GDM1 (cell line): ENCODE results near the gene MTURN.
A peak's percentile ranks its signal among the peaks of the same experiment; 100 is the strongest.

Experiments
- DNase-seq: peaks from one replicate; lab custom pipeline; 2025; lab: John Stamatoyannopoulos, UW

MTURN gene

GRCh38 chr7:30162622-30163124 is 27.9 kb downstream of the MTURN start:
- DNase-seq: no peak

- peak; percentile 78 for DNase-seq
These were observed 28.6 kb downstream of the MTURN start for GRCh38 chr7:30163231-30163894.

GRCh38 chr7:30164567-30164966 is 29.8 kb downstream of the MTURN start:
- peak; percentile 49 for DNase-seq

GRCh38 chr7:30165590-30165989 is 30.8 kb downstream of the MTURN start:
- DNase-seq: no peak

GRCh38 chr7:30166155-30166840 is 31.5 kb downstream of the MTURN start:
- no peak for DNase-seq

- no peak for DNase-seq
These were observed 32.1 kb downstream of the MTURN start for GRCh38 chr7:30166841-30167235.

GRCh38 chr7:30167901-30168300 is 33.1 kb downstream of the MTURN start:
- DNase-seq: no peak

- no peak for DNase-seq
These were observed 34.2 kb downstream of the MTURN start for GRCh38 chr7:30168835-30169573.

- DNase-seq: no peak
These were observed 34.8 kb downstream of the MTURN start for GRCh38 chr7:30169579-30169978.

- DNase-seq: no peak
These were observed 35.9 kb downstream of the MTURN start for GRCh38 chr7:30170476-30171205.

- no peak for DNase-seq
These were observed 37.1 kb downstream of the MTURN start for GRCh38 chr7:30171766-30172447.

GRCh38 chr7:30172451-30172850 is 37.7 kb downstream of the MTURN start:
- DNase-seq: no peak

GRCh38 chr7:30173058-30173897 is 38.5 kb downstream of the MTURN start:
- no peak for DNase-seq

- DNase-seq: no peak
These were observed 40.4 kb downstream of the MTURN start for GRCh38 chr7:30175180-30175579.

GRCh38 chr7:30175636-30176147 is 40.9 kb downstream of the MTURN start:
- no peak for DNase-seq

GRCh38 chr7:30176463-30177109 is 41.8 kb downstream of the MTURN start:
- DNase-seq: no peak

- DNase-seq: no peak
These were observed 42.4 kb downstream of the MTURN start for GRCh38 chr7:30177186-30177585.

GRCh38 chr7:30177965-30178364 is 43.2 kb downstream of the MTURN start:
- DNase-seq: no peak

- no peak for DNase-seq
These were observed 44.1 kb downstream of the MTURN start for GRCh38 chr7:30178748-30179436.
